ENCODE measurements around the gene RNASEL.

GRCh38 chr1:182604175-182605164 lies 15.4 kb upstream of the RNASEL start, which contains the start of gene RGS16:
- TF ChIP-seq POLR2A (IDR thresholded peaks at IDR 0.05; ENCODE audit: low read length), result peak; percentile 90
- TF ChIP-seq GATA1 (IDR thresholded peaks at IDR 0.05; ENCODE audit: low read depth, low read length), result no peak

Measured in erythroblast (primary cell).